DND-41 (cell line): ENCODE results near the gene CLBA1.
"Not testable (repeated sequence)": the region's sequence is repeated elsewhere in the genome, so short reads cannot be mapped to it uniquely, and the experiment has no call there.

Experiments used
- ATAC-seq: fragments of 200-7000 bp; cut with Tn5 transposase; 3 replicates; pipeline ENCODE4 v1.9.1; 2021; ENCODE audit warnings: low read depth; ENCODE audit not compliant: insufficient read depth
- DNase-seq: peaks from one replicate; pipeline ENCODE4 v3.0.0-alpha.2; 2020
- H2AFZ ChIP-seq: 2 replicates; pipeline ENCODE4 v1.6.0; 2012; ENCODE audit warnings: low read depth, low read length
- H3K27ac ChIP-seq: 2 replicates; pipeline ENCODE4 v1.5.1; 2012; ENCODE audit warnings: low read length, inconsistent platforms
- H3K27me3 ChIP-seq: fragments of 200-600 bp; sonication (generic); 2 replicates; pipeline ENCODE4 v1.6.0; 2012; ENCODE audit warnings: low read length, mild to moderate bottlenecking, inconsistent platforms; ENCODE audit not compliant: insufficient read depth, poor library complexity
- H3K36me3 ChIP-seq: 2 replicates; pipeline ENCODE4 v1.5.1; 2012; ENCODE audit warnings: low read length, inconsistent platforms; ENCODE audit not compliant: insufficient read depth
- H3K4me1 ChIP-seq: 2 replicates; pipeline ENCODE4 v1.5.1; 2012; ENCODE audit warnings: mild to moderate bottlenecking, low read length; ENCODE audit not compliant: insufficient read depth
- H3K4me2 ChIP-seq: 2 replicates; pipeline ENCODE4 v1.6.0; 2012; ENCODE audit warnings: mild to moderate bottlenecking, moderate library complexity, low read length, inconsistent platforms; ENCODE audit not compliant: insufficient read depth
- H3K4me3 ChIP-seq, 2 experiments: fragments of 200-600 bp in 1 of 2; shearing (Covaris generic) in 1 of 2; 2 replicates each; pipeline ENCODE4 v1.5.1; 2012 to 2016; ENCODE audit warnings: inconsistent platforms in 2 of 2, low read length in 2 of 2, mild to moderate bottlenecking in 2 of 2, low read depth in 1 of 2, moderate library complexity in 1 of 2
- H3K79me2 ChIP-seq: 2 replicates; pipeline ENCODE4 v1.6.0; 2012; ENCODE audit warnings: low read length, inconsistent platforms; ENCODE audit not compliant: insufficient read depth
- H3K9ac ChIP-seq: 2 replicates; pipeline ENCODE4 v1.6.0; 2012; ENCODE audit warnings: low read depth, mild to moderate bottlenecking, inconsistent platforms, low read length, moderate library complexity
- H3K9me3 ChIP-seq: 2 replicates; pipeline ENCODE4 v1.5.1; 2012; ENCODE audit warnings: low read length, moderate library complexity, mild to moderate bottlenecking, inconsistent platforms; ENCODE audit not compliant: insufficient read depth, severe bottlenecking
- H4K20me1 ChIP-seq: 2 replicates; pipeline ENCODE4 v1.6.0; 2012; ENCODE audit warnings: low read length; ENCODE audit not compliant: insufficient read depth
- CTCF ChIP-seq: IDR thresholded peaks from 2 replicates; pipeline ENCODE4 v1.5.1; 2012; ENCODE audit warnings: borderline replicate concordance, low read length, moderate library complexity, mild to moderate bottlenecking; ENCODE audit not compliant: poor library complexity, severe bottlenecking; ENCODE audit errors: extremely low read depth
- EZH2 ChIP-seq: IDR thresholded peaks from 3 replicates; pipeline ENCODE4 v1.6.1; 2012; ENCODE audit warnings: borderline replicate concordance, low read depth, mild to moderate bottlenecking, moderate library complexity, low read length, inconsistent platforms; ENCODE audit not compliant: severe bottlenecking

CLBA1 gene

GRCh38 chr14:105029402-105029801, 43.8 kb downstream of the CLBA1 start:
- ATAC-seq, result no peak
- H2AFZ ChIP-seq, result no peak overlapping the region
- no peak for DNase-seq
- H3K9me3 ChIP-seq, result no peaks in the 10 kb centered on the region
- no peak overlapping the region for H3K4me3 ChIP-seq
- no peaks in the 10 kb centered on the region for H3K4me1 ChIP-seq
- TF ChIP-seq EZH2 (no peak), CTCF (no peak)
- H3K4me2 ChIP-seq, result no peak overlapping the region
- H3K9ac ChIP-seq, result no peak overlapping the region
- no peaks in the 10 kb centered on the region for H3K79me2 ChIP-seq
- no peak overlapping the region for H3K27ac ChIP-seq
- no peaks in the 10 kb centered on the region for H3K27me3 ChIP-seq
- H3K36me3 ChIP-seq, result no peaks in the 10 kb centered on the region
- no peaks in the 10 kb centered on the region for H4K20me1 ChIP-seq

DNA sequence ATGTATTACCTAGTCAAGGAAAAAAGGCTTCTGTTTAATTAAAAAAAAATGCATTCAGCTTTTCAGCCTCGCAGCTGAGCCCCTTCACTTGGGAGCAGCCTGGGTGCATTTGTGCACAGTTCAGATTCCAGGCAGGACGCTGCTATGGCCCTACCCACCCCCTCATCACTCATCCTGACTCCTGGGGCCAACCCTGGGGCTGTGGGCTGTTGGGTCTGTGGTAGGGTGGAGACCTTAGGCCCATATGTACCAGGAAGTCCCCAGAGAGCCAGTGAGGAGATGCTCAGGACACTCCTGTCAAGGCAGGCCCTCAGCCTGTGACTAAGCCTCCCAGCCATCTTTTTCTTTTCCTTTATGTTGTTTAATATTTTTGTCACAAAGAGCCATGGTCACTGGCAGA, 44.6 kb downstream of the CLBA1 start:
- Histone ChIP-seq H3K9ac (no peak overlapping the region), H3K4me1 (no peaks in the 10 kb centered on the region), H3K27me3 (no peaks in the 10 kb centered on the region), H3K4me2 (no peak overlapping the region), H2AFZ (no peak overlapping the region), H3K79me2 (no peaks in the 10 kb centered on the region), H3K4me3 (no peak overlapping the region), H3K36me3 (no peaks in the 10 kb centered on the region), H4K20me1 (no peaks in the 10 kb centered on the region), H3K27ac (no peak overlapping the region), H3K9me3 (no peaks in the 10 kb centered on the region)
- DNase-seq, result no peak
- no peak for ATAC-seq
- TF ChIP-seq CTCF (no peak), EZH2 (no peak)

- DNase-seq (no peak), ATAC-seq (no peak)
- Histone ChIP-seq H2AFZ (no peak overlapping the region), H3K27ac (no peak overlapping the region), H3K4me2 (no peak overlapping the region), H3K4me3 (no peak overlapping the region), H3K9ac (no peak overlapping the region), H3K9me3 (no peaks in the 10 kb centered on the region), H3K4me1 (no peaks in the 10 kb centered on the region), H4K20me1 (no peaks in the 10 kb centered on the region), H3K27me3 (no peaks in the 10 kb centered on the region), H3K36me3 (no peaks in the 10 kb centered on the region), H3K79me2 (no peaks in the 10 kb centered on the region)
- TF ChIP-seq EZH2 (no peak), CTCF (no peak)
These were observed 45.3 kb downstream of the CLBA1 start for GRCh38 chr14:105030836-105031396.

DNA sequence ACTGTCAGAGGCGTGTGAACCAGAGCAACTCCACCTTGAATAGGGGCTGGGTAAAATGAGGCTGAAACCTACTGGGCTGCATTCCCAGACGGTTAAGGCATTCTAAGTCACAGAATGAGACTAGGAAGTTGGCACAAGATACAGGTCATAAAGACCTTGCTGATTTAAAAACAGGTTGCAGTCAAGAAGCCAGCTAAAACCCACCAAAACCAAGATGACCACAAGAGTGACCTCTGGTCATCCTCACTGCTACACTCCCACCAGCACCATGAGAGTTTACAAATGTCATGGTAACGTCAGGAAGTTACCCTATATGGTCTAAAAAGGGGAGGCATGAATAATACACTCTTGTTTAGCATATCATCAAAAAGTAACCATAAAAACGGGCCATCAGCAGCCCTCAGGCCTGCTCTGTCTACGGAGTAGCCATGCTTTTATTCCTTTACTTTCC, 46.9 kb downstream of the CLBA1 start:
- H3K4me2 ChIP-seq, H3K27me3 ChIP-seq, H3K79me2 ChIP-seq, ATAC-seq, H3K4me1 ChIP-seq, H3K9me3 ChIP-seq, H4K20me1 ChIP-seq, H3K4me3 ChIP-seq, H3K27ac ChIP-seq, H2AFZ ChIP-seq, H3K9ac ChIP-seq, DNase-seq, H3K36me3 ChIP-seq: not testable (repeated sequence)

DNA sequence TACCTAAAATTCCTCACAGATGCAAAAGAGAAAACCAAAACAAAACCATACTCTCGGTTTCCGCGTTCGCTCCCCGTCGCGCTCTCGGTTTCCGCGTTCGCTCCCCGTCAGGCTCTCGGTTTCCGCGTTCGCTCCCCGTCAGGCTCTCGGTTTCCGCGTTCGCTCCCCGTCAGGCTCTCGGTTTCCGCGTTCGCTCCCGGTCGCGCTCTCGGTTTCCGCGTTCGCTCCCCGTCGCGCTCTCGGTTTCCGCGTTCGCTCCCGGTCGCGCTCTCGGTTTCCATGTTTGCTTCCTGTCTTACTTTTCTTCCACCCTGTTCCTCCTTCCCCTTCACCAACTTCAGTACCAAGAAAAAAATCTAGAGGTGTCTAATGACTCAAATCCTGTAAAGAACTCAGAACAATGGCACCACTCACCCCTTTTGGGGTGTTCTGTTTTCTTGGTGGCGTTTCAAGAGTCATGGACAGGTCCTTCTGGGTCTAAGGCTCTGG, 47.9 kb downstream of the CLBA1 start:
- not testable (repeated sequence) for H3K27ac ChIP-seq, DNase-seq, H3K9me3 ChIP-seq, H3K9ac ChIP-seq, H3K4me3 ChIP-seq, H3K4me1 ChIP-seq, H2AFZ ChIP-seq, H4K20me1 ChIP-seq, ATAC-seq, H3K4me2 ChIP-seq, H3K27me3 ChIP-seq, H3K36me3 ChIP-seq, H3K79me2 ChIP-seq
